Mucosa of stomach (tissue), 1 donor: Measurements from ENCODE around the gene OR13J1.
"Not testable (repeated sequence)": the region's sequence is repeated elsewhere in the genome, so short reads cannot be mapped to it uniquely, and the experiment has no call there.

ENCODE experiments used
- H3K27me3 ChIP-seq: one replicate; pipeline ENCODE4 v1.7.0; 2013; ENCODE audit warnings: mild to moderate bottlenecking, low read length; ENCODE audit not compliant: control insufficient read depth, insufficient read depth
- H3K36me3 ChIP-seq: one replicate; pipeline ENCODE4 v1.7.0; 2013; ENCODE audit warnings: low read length; ENCODE audit not compliant: control insufficient read depth, insufficient read depth
- H3K4me1 ChIP-seq: one replicate; pipeline ENCODE4 v1.7.0; 2013; ENCODE audit warnings: mild to moderate bottlenecking, low read length; ENCODE audit not compliant: control insufficient read depth, insufficient read depth
- H3K4me3 ChIP-seq: one replicate; pipeline ENCODE4 v1.7.0; 2013; ENCODE audit warnings: low read length
- H3K9ac ChIP-seq: one replicate; pipeline ENCODE4 v1.7.0; 2013; ENCODE audit warnings: mild to moderate bottlenecking, low read length, moderate library complexity
- H3K9me3 ChIP-seq: one replicate; pipeline ENCODE4 v1.7.0; 2013; ENCODE audit warnings: mild to moderate bottlenecking, low read length, moderate library complexity; ENCODE audit not compliant: control insufficient read depth
- donor health status: Pancreatic carcinoma.

Gene OR13J1

DNA sequence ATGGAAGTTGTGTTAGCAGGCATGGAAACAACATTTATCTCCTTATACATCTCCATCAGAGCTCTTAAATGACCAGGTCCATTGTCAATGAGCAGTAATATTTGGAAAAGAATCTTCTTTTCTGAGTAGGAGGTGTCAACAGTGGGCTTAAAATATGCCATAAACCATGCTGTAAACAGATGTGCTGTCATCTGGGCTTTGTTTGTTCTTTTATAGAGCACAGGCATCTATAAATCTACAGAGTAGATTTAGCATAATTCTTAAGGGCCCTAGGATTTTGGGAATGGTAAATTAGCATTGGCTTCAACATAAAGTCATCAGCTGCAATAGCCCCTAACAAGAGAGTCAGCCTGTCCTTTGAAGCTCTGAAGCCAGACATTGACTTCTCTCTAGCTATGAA, 28.1 kb upstream of the OR13J1 start:
- H3K4me1 ChIP-seq: peaks cover 4% of the 10 kb centered on the region
- H3K27me3 ChIP-seq: no peaks in the 10 kb centered on the region
- H3K36me3 ChIP-seq: no peaks in the 10 kb centered on the region
- H3K9ac ChIP-seq: no peak overlapping the region
- H3K9me3 ChIP-seq: no peaks in the 10 kb centered on the region
- no peak overlapping the region for H3K4me3 ChIP-seq

- not testable (repeated sequence) for H3K36me3 ChIP-seq, H3K9ac ChIP-seq, H3K4me3 ChIP-seq, H3K4me1 ChIP-seq, H3K9me3 ChIP-seq, H3K27me3 ChIP-seq
These were observed 27.3 kb upstream of the OR13J1 start for GRCh38 chr9:35897376-35898099.

GRCh38 chr9:35896570-35896969, 26.4 kb upstream of the OR13J1 start:
- H3K4me3 ChIP-seq: no peak overlapping the region
- H3K9ac ChIP-seq: no peak overlapping the region
- H3K27me3 ChIP-seq: peaks cover 5% of the 10 kb centered on the region
- no peaks in the 10 kb centered on the region for H3K36me3 ChIP-seq
- H3K9me3 ChIP-seq: no peaks in the 10 kb centered on the region
- no peaks in the 10 kb centered on the region for H3K4me1 ChIP-seq

GRCh38 chr9:35892051-35892450, 21.9 kb upstream of the OR13J1 start:
- Histone ChIP-seq H3K4me3 (no peak overlapping the region), H3K9ac (no peak overlapping the region), H3K4me1 (no peaks in the 10 kb centered on the region), H3K9me3 (no peaks in the 10 kb centered on the region), H3K27me3 (peaks cover 5% of the 10 kb centered on the region), H3K36me3 (no peaks in the 10 kb centered on the region)

- no peak overlapping the region for H3K4me3 ChIP-seq
- H3K9ac ChIP-seq: no peak overlapping the region
- H3K27me3 ChIP-seq: peaks cover 5% of the 10 kb centered on the region
- no peaks in the 10 kb centered on the region for H3K36me3 ChIP-seq
- no peaks in the 10 kb centered on the region for H3K4me1 ChIP-seq
- H3K9me3 ChIP-seq: no peaks in the 10 kb centered on the region
These were observed 21.4 kb upstream of the OR13J1 start for GRCh38 chr9:35891646-35892045.

- H3K9me3 ChIP-seq, H3K4me1 ChIP-seq, H3K4me3 ChIP-seq, H3K9ac ChIP-seq, H3K27me3 ChIP-seq, H3K36me3 ChIP-seq: not testable (repeated sequence)
These were observed 14.7 kb upstream of the OR13J1 start for GRCh38 chr9:35884908-35885307.

GRCh38 chr9:35882996-35883395, 12.8 kb upstream of the OR13J1 start:
- Histone ChIP-seq H3K9me3 (no peaks in the 10 kb centered on the region), H3K9ac (no peak overlapping the region), H3K4me3 (no peak overlapping the region), H3K4me1 (no peaks in the 10 kb centered on the region), H3K27me3 (no peaks in the 10 kb centered on the region), H3K36me3 (no peaks in the 10 kb centered on the region)

DNA sequence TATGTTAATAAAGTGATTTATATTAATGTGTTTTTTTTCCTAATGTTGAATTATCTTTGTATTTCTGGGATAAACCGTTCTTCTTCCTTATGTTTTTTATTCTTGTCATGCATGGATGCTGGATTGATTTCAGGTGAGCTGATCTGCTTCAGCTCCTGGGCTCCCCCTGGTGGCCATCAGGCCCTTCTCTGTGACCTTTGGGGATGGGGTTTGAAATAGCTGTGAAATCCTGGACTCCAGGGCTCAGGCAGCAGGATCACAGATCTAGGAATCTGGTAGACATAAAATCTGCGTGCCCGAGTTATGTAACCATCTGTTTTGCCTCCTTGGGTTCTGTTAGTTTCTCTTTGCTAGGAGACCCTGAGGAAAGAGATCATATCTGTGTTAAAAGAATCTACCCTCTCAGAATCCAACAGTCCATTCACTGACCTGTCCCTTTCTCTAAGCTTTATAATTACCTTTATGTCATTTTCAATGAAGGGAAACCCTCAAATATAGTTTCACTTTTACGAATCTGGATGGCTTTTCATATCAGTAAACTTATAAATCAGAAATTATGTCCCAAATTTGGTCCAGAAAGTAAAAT, 12.2 kb upstream of the OR13J1 start:
- Histone ChIP-seq H3K9ac (no peak overlapping the region), H3K4me1 (no peaks in the 10 kb centered on the region), H3K36me3 (no peaks in the 10 kb centered on the region), H3K9me3 (no peaks in the 10 kb centered on the region), H3K4me3 (no peak overlapping the region), H3K27me3 (no peaks in the 10 kb centered on the region)

DNA sequence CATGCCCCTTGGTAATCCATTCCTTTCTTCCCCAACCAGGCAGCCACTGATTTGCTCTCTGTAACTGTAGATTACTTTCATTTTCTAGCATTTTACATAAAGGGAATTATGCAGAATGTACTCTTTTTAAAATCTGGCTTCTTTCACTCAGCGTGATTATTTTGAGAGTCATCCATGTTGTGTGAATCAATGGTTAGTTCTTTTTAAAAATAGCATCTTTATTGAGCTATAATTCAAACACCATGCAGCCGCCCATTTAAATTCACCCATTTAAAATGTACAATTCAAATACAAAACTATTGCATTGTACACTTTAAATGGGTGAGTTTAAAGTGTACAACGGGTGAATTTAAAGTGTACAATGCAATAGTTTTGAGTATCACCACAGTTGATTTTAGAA, 2.3 kb upstream of the OR13J1 start:
- Histone ChIP-seq H3K4me3 (no peak overlapping the region), H3K9ac (no peak overlapping the region), H3K27me3 (no peaks in the 10 kb centered on the region)

GRCh38 chr9:35871545-35871944, 1.3 kb upstream of the OR13J1 start:
- Histone ChIP-seq H3K9me3 (no peaks in the 10 kb centered on the region), H3K4me3 (no peak overlapping the region), H3K36me3 (no peaks in the 10 kb centered on the region), H3K4me1 (no peaks in the 10 kb centered on the region), H3K27me3 (no peaks in the 10 kb centered on the region), H3K9ac (no peak overlapping the region)

More for the DNA sequence above, 2.3 kb upstream of the OR13J1 start:
- Histone ChIP-seq H3K9me3 (no peaks in the 10 kb centered on the region), H3K36me3 (no peaks in the 10 kb centered on the region), H3K4me1 (no peaks in the 10 kb centered on the region)

DNA sequence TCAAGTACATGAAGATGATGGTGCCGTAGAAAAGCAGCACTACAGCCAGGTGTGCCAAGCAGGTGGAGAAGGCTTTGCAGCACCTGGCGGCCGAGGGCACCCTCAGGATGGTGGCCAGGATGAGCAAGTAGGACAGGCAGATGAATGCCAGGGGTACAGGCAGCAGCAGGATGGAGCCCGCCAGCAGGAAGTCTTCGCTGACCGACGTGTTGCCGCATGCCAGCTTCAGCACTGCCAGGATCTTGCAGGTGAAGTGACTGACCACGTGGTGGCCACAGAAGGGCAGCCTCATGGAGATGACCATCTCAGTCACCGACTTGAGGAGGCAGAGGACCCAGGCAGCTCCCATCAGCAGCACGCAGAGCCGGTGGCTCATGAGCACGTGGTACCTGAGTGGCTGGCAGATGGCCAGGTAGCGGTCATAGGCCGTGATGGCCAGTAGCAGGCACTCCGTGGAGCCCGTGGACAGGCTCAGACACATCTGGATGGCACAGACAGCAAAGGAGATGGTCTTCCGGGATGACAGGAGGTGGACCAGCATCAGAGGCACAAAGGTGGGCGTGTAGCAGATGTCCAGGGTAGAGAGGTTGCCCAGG, 482 bp downstream of the OR13J1 start:
- no peaks in the 10 kb centered on the region for H3K9me3 ChIP-seq
- H3K36me3 ChIP-seq: no peaks in the 10 kb centered on the region
- H3K9ac ChIP-seq: no peak overlapping the region
- H3K4me1 ChIP-seq: no peaks in the 10 kb centered on the region
- no peaks in the 10 kb centered on the region for H3K27me3 ChIP-seq
- no peak overlapping the region for H3K4me3 ChIP-seq

DNA sequence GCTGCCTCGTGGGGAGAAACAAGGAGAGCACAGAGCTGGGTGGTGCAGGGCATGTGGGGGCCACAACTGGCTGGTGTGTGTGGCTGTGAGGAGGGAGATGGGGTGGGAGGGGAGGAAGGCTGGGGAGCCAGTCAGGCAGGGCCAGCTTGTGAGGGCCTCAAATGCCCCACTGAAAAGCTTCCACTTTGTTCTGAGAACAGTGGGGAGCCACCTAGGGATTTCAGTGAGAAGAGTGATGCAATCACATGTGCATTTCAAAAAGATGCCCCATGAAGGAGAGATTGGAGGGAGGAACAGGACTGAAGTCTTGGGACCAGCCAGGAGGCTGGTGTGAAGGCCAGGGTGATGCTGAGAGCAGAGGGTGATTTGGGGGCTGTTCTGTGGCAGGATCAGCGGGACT, 1.3 kb downstream of the OR13J1 start:
- H3K27me3 ChIP-seq: no peaks in the 10 kb centered on the region
- H3K9ac ChIP-seq: no peak overlapping the region
- no peaks in the 10 kb centered on the region for H3K4me1 ChIP-seq
- no peak overlapping the region for H3K4me3 ChIP-seq
- no peaks in the 10 kb centered on the region for H3K9me3 ChIP-seq
- H3K36me3 ChIP-seq: no peaks in the 10 kb centered on the region
